NCI-H1092 treated with DMSO at 0.1 percent for 48 hours (cell line): ENCODE measurements around the gene SYCP3.
"Not testable (repeated sequence)": the region's sequence is repeated elsewhere in the genome, so short reads cannot be mapped to it uniquely, and the experiment has no call there.

ENCODE experiments used
- DNase-seq: peaks from one replicate; lab custom pipeline; 2025; lab: John Stamatoyannopoulos, UW

SYCP3 gene

DNA sequence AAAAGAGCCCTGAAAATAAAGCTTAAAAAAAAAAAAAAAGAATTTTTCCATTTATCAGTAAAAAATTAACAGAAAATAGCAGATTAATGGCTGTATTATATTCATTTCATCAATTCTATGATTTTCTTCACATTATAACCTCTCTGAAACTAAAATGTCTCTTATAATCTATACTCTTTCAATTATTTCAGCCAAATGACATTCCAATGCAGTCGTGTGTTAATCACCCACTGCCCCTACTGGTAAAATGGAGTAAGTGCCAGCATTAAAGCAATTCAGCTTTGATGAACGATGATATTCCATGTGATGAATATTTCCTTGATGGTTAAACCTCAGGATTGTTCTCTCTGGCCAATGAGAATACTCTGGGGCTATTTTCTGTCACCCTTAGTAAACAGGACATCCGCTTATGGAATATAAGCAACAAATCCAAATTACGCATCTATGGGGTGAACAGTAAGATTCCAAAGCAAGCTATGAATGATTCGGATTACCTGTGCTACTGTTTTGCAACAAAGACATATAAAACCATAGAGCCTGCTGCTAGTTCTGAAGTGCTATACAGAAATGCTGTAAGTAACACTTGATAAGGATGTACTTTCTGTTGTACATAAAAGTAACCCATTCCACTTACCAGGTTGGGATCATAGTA is 20.3 kb upstream of the SYCP3 start:
- DNase-seq = no peak

DNA sequence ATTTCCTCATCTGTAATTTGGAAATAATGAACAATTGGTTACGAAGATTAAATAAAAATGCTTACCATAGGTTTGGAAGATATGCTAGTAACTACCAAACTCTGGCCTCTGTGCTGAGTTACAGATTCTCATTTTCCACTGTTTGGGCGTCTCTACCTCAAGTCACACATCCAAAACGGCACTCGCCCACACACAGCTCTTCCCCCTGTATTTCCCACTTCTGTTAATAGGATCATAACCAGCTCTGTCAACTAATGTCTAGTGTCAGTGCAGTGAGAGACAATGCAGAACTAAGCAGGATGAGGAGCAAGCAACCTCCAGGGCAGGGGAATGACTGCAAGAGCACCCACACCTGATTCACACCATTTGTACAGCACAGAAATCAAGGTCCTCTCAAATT is 10.9 kb upstream of the SYCP3 start:
- DNase-seq = no peak

DNA sequence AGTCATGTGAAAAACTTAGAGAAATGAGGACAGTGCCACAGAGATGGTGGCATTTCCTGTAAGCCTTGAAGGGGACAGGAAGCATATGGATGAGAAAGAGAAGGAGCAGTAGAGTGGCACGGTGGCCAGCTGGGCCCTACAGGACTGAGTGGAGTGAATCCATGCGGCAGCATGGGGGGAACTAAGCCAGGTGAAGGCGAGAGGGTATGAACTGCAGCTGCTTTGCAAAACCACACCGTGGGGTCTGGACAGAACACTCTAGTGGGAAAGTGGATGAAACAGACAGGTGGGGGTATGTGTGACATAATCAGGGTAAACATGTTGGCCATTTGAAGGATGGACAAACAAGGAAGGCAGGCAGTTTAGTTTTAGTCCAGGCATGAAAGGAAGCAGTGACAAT is 10.4 kb upstream of the SYCP3 start:
- DNase-seq = no peak

DNA sequence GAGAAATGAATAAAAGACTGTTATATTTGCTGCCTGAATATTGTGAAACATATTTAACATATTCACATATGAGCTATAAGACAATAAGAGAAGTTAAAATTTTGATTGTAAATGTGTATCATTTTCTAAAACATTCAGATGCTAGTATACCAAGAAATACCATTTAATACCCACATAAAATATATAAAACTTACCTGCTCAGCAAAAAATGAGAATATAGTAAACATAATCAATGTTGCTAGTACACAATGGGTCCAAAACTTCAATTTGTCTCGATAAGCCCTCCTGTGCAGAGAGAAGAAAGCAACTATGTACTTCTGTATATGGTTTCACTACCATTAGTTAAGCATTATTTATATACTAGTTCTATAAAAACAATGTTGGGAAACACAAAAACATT is 9.6 kb upstream of the SYCP3 start:
- DNase-seq = no peak

DNA sequence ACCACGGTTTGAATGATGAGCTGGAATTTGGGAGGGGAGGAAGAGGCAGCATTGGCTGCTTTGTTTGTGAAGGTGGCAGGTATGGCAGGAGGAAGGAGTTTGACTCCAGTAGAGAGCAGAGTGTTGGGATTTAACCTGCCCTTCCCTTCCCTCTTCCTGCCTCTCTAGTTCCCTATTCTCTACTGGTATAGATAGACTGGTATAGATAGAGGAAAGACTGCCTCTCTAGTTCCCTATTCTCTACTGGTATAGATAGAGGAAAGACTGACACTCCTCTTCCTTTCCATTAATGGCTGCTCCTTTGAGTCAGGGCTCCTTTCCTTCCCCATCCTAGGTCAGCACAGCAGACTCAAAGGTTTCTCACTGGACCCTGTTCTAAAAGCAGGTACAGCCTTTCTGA is 8.4 kb upstream of the SYCP3 start:
- no peak for DNase-seq

DNA sequence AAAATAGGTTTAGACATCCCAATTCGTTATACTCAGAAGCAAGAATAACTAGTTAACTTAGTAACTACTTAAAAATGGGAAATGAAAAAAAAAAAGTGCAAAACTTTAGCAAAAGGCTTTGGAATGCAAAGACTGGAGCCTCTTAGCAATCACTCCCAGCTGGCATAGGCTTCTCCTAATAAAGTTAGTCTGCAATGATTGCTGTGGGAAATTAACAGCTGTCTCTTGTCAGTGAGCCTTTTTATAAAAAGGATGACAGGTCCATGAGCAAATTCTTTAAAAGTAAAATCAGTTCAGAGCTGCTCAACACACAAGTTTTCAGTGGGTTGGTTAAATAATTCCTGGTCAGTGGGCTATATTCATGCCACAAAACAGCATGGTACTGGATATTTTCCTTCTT is 7.4 kb upstream of the SYCP3 start:
- no peak for DNase-seq

DNA sequence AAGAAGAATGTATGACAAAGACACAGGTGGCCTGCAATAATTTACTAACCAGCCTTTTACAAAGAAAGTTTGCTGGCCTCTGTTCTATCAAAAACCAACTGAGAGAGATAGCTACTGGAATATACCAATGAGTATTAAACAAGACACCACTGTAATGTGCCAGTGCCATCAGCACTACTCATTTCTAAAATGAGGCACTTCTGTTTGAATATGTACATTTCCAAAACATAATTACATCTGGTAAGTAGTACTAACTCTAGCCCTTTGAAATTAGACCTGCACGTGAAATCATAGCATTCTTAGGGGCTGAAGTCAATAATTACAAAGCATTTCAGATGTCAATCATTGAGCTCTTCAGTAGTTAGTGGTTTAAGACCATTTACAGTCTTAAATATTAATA is 6.9 kb upstream of the SYCP3 start:
- DNase-seq = no peak

DNA sequence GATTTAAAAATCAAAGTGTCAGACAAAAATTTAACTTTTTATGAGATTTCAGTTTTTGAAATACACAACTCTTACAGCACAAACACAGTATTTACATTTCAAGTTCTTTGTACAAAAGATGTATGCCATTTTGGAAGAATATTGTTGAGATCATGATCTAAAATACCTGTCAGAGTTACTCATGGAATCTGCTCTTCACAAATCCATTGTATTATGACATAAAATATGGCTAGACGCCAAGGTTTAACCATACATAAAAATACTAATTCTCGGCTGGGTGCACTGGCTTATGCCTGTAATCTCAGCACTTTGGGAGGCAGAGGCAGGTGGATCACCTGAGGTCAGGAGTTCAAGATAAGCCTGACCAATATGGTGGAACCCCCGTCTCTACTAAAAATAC is 6.2 kb upstream of the SYCP3 start:
- DNase-seq = no peak

DNA sequence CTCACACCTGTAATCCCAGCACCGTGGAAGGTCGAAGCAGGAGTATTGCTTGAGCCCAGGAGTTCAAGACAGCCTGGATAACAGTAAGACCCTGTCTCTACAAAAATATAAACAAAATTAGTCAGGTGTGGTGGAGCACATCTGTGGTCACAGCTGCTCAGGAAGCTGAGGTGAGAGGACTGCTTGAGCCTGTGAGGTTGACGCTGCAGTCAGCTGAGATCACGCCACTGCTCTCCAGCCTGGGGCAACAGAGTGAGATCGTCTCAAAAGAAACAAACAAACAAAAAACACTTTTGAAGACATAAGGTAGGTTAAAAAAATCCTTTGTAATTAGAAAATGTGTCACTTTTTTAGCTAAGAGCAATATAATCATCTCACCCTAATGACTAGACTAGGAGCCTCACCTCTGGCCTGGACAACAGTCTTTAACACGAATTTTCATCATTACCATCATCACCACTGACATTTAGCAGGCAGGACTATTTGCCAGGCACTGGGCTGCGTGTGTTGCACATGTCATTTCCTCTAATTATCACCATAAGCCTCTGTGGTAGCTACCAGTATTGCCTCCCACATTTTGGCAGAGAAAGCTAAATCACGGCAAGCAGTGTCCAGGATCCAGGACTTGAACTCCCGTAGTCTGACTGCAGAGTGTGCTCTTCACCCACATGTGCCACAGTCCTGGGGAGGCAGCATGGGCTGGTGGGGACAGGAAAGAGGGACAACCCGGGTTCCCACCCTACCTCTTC is 4.6 kb upstream of the SYCP3 start:
- no peak for DNase-seq

DNA sequence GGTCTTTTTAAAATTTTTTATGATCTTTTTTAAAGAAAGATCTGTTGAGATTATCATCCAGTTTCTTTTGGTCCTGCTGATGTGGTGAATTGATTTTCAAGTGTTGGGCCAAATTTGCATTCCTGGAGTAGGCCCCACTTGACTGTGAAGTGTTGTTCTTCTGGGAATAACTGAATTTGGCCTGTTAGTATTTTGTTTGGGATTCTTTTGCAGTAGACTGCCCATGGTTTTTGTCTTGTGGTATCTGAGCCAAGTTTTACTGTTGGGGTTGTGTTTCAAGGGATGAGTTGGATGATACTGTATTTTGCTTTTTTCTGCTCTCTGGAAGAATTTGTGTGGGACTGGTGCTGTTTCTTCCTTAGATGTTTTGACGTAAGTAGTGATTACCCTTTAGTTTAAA is 4.0 kb upstream of the SYCP3 start:
- no peak for DNase-seq

DNA sequence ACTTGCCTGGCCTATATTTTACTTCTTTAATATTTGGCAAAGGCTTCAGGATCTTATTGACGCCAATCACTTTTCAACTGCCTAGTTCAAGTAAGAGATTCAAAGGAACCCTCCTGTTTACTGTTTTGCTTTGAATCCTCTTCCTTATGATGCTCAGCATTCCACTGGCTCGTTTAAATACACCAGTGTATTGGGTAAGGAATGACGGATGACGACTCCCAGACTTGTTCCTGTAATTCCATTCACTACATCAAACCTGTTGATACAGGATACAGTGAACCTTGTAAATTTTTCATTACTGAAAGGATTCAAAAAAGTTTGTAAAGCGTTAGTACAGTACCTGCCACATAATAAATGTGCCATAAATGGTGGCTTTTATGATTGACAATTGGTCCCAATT is 1.7 kb upstream of the SYCP3 start:
- no peak for DNase-seq

DNA sequence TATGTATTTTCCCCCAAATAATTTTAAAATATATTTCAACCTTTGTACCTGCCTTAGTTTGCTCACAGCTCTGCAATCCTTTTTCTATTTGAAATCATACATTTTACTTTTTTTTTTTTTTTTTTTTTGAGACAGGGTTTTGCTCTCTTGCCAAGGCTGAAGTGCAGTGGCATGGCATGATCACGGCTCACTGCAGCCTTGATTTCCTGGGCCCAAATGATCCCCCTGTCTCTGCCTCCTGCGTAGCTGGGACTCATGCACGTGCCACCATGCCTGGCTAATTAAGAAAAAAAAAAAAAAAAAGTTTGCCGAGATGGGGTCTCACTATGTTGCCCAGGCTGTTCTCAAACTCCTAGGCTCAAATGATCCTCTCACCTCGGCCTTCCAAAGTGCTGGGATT is 1.3 kb upstream of the SYCP3 start:
- no peak for DNase-seq

DNA sequence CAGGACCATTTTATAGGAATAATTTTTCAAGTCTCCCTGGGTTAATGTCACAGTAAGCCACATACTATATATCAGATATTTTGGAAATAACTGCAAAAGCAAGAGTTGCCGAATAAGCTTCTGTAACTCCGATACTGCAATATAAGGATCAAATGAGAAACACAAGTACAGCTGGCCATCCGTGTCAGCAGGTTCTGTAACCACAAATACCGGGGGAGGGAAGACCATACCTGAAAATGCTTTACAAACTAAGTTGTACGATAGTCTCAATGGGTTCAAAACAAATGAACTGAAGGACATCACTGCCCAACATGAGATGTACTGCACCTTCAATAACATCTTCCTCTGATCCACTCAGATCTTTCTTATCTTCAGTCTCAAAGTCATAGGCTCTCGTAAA is 1.8 kb downstream of the SYCP3 start:
- no peak for DNase-seq

DNA sequence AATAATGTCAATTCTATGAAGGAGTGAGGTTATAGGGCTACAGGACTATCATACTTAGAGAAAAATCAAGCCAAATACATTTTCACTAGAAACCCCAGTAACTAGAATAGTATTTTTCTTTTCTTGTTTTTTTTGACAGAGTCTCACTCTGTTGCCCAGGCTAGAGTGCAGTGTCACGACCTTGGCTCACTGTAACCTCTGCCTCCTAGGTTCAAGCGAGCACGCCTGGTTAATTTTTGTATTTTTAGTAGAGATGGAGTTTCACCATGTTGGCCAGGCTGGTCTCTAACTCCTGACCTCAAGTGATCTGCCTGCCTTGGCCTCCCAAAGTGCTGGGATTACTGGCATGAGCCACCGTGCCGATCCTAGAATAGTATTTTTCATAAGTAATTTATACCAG is 4.8 kb downstream of the SYCP3 start:
- not testable (repeated sequence) for DNase-seq

DNA sequence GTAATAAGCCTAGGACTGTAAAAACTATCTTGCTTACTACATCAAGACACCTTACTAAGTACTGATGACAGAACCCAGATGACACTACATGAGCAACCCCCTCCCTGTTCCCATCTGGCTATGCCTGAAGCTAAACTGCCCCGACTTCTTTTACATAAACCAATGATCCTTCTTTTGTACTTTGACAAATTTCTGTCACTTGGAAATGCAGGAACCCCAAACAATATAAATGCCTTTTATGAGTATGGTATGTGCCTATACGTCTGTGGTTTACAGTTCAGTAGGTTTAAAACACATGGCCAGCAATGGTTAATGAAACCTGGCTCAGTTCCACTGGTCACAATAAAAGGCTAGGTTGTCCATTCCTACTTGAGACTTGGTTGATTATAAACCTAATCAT is 6.1 kb downstream of the SYCP3 start:
- DNase-seq = no peak

DNA sequence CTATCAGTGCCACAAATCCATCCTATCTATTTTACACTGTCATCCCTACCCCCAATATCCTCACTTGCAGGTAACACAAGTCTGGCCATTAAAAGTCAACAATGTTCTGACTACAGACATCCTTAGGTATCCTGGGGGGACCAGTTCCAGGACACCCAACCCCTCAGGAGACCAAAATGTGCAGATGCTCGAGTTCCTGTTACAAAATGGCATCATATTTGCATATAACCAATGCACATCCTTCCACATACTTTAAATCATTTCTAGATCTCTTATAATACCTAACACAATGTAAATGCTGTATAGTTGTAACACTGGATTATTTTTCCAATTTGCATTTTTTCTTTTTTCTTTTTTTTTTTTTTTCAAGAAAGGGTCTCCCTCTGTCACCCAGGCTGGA is 6.9 kb downstream of the SYCP3 start:
- DNase-seq = no peak

DNA sequence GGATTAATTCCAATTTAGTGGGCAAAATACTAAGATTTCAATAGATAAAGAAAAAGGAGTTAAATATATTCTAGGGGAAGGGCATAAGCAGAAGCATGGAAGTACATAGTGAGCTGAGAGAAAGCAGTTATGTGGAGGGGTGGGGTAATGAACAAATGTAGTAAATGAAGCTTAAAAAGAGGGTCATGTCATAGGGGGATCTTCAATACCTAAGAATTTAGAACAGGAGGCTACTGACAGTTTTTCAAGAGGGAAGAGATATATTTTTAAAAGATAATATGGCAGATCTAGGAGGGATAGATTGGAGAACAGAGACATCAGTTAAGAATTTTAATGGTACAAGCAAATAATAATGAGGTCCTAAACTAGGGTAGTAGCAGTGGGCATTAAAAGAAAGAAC is 9.4 kb downstream of the SYCP3 start:
- no peak for DNase-seq

DNA sequence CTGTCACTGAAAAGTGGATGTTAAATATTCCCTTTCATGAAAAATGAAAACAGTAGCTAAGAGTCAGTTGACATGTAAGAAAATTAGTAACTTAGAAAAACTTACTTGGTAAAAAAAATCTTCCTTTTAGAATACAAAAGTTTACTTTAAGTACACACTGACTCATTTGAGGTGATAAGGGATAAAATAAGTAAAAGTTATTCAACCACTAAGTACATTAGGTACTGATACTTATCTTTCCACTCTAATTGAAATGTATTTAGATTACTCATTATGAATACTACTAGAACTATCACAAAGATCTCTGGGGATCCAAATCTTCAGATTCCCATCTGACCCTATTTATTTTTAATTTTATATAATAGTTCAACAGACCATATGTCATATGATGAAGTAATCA is 12.2 kb downstream of the SYCP3 start:
- no peak for DNase-seq

DNA sequence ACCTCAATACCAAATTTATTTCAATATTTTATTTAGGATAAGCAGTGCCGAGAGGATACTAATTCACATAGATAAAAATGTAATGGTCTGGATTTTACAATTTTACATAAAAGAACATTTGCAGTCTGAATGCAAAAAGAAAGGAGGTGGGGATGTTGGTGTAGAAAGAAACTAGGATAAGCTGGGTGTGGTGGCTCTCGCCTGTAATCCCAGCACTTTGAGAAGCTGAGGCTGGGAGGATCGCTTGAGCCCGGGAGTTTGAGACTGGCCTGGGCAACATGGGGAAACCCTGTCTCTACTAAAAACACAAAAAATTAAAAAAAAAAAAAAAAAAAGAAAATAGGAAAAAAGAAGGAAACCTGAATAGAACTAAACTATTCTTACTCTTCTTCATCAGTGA is 16.9 kb downstream of the SYCP3 start:
- no peak for DNase-seq

DNA sequence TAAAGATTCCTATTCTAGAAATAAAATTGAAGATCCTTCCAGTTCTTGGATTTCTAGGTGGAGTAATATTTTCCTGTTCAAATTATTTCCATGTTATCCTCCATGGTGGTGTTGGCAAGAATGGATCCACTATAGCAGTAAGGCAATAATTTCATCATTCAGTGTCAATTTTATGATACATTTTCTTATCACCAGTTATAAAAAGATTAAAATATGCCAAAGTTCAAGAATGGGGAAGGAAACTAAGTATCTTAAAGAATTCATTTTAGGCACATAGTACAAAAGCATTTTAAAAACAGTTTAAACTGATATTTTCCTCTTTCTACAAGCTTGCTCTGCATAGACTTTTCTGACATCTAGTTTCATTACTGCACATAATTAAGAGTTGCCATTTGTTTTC is 19.1 kb downstream of the SYCP3 start:
- no peak for DNase-seq

DNA sequence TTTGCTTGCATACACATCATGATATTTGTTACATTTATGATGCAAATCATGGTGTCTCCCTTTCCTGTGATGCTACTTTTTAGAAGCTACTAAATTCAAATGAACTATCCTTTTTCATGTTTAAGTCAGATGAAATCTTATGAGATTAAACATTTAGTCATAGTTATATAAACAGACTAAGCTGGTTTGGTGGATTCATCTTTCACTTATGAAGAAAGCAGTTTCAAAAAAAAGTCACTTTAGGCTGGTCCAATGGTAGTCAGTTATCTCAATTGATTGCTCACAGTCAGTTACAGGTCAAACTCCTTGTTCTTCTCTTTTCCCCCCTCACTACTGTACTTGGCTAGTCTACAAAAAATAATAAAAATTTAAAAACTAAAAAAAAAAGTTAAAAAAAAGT is 19.7 kb downstream of the SYCP3 start:
- no peak for DNase-seq

DNA sequence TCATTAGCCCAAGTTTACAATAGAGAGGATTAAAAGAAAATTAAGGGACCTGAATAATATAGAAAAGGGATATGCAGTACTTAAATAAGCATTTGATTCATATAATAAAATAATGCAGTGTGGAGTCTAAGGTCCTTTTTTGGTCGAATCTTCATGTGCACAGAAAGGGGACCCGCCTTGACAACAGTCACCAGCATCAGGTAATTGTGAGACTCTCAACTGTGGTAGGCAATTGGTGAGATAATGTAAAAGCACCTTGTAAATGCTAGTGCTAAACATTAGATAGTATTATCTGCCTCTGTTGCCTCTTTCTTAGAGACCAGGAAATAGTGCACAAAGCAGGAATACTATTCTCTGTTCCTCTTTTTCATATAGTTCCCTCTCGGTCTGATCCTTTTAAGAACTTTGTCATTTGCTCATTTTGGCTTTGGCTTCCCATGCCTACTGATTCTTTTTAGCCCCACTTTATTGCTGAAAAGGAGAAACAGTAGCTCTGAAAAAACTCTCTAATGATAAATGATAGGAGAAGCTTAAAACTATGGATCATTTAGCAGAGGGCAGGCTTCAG is 24.3 kb downstream of the SYCP3 start:
- DNase-seq = no peak

DNA sequence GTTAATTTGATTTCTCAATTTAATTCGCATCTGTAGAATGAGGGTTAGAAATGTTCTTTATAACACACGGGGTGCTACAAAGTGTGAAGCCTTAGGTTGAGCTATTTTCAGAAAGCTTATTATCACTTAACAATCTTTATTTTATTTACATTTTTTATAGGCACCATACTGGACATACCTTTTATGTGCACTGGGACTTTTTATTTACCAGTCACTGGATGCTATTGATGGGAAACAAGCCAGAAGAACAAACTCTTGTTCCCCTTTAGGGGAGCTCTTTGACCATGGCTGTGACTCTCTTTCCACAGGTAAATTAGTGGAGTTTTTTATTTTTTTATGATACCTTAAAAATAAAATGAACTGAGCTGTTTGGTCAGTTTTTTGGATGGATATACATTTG is 25.3 kb downstream of the SYCP3 start:
- no peak for DNase-seq
